Activated T-helper 1 cell treated with anti-CD3 and anti-CD28 coated beads, Interleukin-12 subunit alpha, Interleukin-12 subunit beta, Interleukin-2, Interleukin-4 antibody, amounts not matched to agents 30 ng/mL and 10 ng/mL and 1 ng/mL, durations not matched to agents 14 hours and 24 hours and 36 hours (primary cell): ENCODE measurements around the gene TBCB. TPM values are rescaled to one million over a fixed set of nuclear protein-coding genes. Genes with fewer than 3 reads are reported as not detected.

Experiments used
- total RNA-seq: library from RNA; stranded (reverse); gene quantifications from 2 replicates; pipeline ENCODE4 v1.2.3, GENCODE V29; 2022

Gene TBCB
- total RNA-seq, 1 donor from 2014 or later, result 143 TPM

Other genes with a start within 250 kb of the TBCB start
- gene APLP1, start 246.9 kb upstream of the TBCB start, total RNA-seq, result 2.3 and 2.4 TPM in 2 replicates
- gene NFKBID, start 214.9 kb upstream of the TBCB start, total RNA-seq, result 163 and 164 TPM in 2 replicates
- 58.5 and 62.2 TPM in 2 replicates for gene HCST, start 212.9 kb upstream of the TBCB start, total RNA-seq
- not detected in 2 replicates for gene TYROBP, start 207.2 kb upstream of the TBCB start, total RNA-seq
- gene LRFN3, start 179.1 kb upstream of the TBCB start, total RNA-seq, result 11.6 and 13.6 TPM in 2 replicates
- gene SDHAF1, start 120.3 kb upstream of the TBCB start, total RNA-seq, result 21.2 and 24.5 TPM in 2 replicates
- 1.7 and 1.8 TPM in 2 replicates for gene SYNE4, start 106.7 kb upstream of the TBCB start, total RNA-seq
- 48.3 and 60.6 TPM in 2 replicates for gene ALKBH6, start 101.3 kb upstream of the TBCB start, total RNA-seq
- gene CLIP3, start 82.6 kb upstream of the TBCB start, total RNA-seq, result 2.2 and 4.4 TPM in 2 replicates
- 1.6 TPM in 2 replicates for gene THAP8, start 61.2 kb upstream of the TBCB start, total RNA-seq
- gene WDR62, start 60.6 kb upstream of the TBCB start, total RNA-seq, result 22.0 and 24.9 TPM in 2 replicates
- not detected in 2 replicates for gene OVOL3, start 4.3 kb upstream of the TBCB start, total RNA-seq
- 76.3 and 92.4 TPM in 2 replicates for gene POLR2I, start 593 bp upstream of the TBCB start, total RNA-seq
- gene CAPNS1, start 24.6 kb downstream of the TBCB start, total RNA-seq, result 326 and 335 TPM in 2 replicates
- not detected in 2 replicates for gene COX7A1, start 37.0 kb downstream of the TBCB start, total RNA-seq
- gene ZNF565, start 99.2 kb downstream of the TBCB start, total RNA-seq, result 2.1 and 2.4 TPM in 2 replicates
- gene ZNF146, start 99.6 kb downstream of the TBCB start, total RNA-seq, result 82.5 and 94.0 TPM in 2 replicates